Measurements from ENCODE around the gene RASSF8.

RASSF8 gene

GRCh38 chr12:26032290-26032689, 73.8 kb downstream of the RASSF8 start:
- no peak for DNase-seq (ENCODE audit: low spot score)
- TF ChIP-seq, protein P1, sequence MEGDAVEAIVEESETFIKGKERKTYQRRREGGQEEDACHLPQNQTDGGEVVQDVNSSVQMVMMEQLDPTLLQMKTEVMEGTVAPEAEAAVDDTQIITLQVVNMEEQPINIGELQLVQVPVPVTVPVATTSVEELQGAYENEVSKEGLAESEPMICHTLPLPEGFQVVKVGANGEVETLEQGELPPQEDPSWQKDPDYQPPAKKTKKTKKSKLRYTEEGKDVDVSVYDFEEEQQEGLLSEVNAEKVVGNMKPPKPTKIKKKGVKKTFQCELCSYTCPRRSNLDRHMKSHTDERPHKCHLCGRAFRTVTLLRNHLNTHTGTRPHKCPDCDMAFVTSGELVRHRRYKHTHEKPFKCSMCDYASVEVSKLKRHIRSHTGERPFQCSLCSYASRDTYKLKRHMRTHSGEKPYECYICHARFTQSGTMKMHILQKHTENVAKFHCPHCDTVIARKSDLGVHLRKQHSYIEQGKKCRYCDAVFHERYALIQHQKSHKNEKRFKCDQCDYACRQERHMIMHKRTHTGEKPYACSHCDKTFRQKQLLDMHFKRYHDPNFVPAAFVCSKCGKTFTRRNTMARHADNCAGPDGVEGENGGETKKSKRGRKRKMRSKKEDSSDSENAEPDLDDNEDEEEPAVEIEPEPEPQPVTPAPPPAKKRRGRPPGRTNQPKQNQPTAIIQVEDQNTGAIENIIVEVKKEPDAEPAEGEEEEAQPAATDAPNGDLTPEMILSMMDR (IDR thresholded peaks at IDR 0.05; ENCODE audit: extremely low read depth, missing control alignments) = no peak

GRCh38 chr12:26032719-26033241, 74.3 kb downstream of the RASSF8 start:
- TF ChIP-seq, protein P1 (IDR thresholded peaks at IDR 0.05; ENCODE audit: extremely low read depth, missing control alignments) = no peak
- no peak for DNase-seq (ENCODE audit: low spot score)

- TF ChIP-seq, protein P1 (IDR thresholded peaks at IDR 0.05; ENCODE audit: extremely low read depth, missing control alignments) = no peak
- DNase-seq (ENCODE audit: low spot score) = no peak
Measured at GRCh38 chr12:26034371-26035142, 76.1 kb downstream of the RASSF8 start.

- TF ChIP-seq, protein P1 (IDR thresholded peaks at IDR 0.05; ENCODE audit: extremely low read depth, missing control alignments) = no peak
- no peak for DNase-seq (ENCODE audit: low spot score)
Measured at GRCh38 chr12:26036877-26037276, 78.4 kb downstream of the RASSF8 start.

- no peak for DNase-seq (ENCODE audit: low spot score)
- TF ChIP-seq, protein P1 (IDR thresholded peaks at IDR 0.05; ENCODE audit: extremely low read depth, missing control alignments) = no peak
Measured at GRCh38 chr12:26037615-26038220, 79.2 kb downstream of the RASSF8 start.

DNA sequence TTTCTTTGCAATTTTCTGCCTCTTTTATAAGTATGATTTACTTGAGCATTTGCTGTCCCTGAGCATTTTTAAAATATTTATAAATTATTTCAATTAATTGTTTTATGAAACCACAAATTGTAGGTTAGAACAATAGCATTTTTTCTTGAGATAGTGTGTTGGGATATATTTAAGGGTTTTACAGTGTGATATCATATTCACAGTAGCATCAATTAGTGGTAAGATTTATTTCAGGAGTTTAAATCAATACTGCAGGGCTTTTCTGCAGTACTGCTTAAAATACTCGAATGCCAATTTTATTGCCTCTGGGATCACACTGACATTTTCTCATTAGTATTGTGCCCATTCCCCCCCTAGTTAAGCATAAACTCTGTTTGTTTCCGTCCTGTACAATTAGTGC, 84.2 kb downstream of the RASSF8 start:
- DNase-seq (ENCODE audit: low spot score) = no peak
- TF ChIP-seq, protein P1 (IDR thresholded peaks at IDR 0.05; ENCODE audit: extremely low read depth, missing control alignments) = no peak

Measured in GM20000 (cell line).